ENCODE results near the gene ABCF2. TPM values are rescaled to one million over a fixed set of nuclear protein-coding genes. Genes with fewer than 3 reads are reported as not detected.

ABCF2 gene
- total RNA-seq, 2 donors from 2014 or later: 25.3 to 44.1 TPM

GRCh38 chr7:151257990-151258389 lies 31.0 kb upstream of the ABCF2 start:
- ATAC-seq (ENCODE audit: insufficient number of reproducible peaks, low FRiP score, low read depth) (no peak), DNase-seq (ENCODE audit: low spot score) (no peak)

GRCh38 chr7:151256410-151257045 lies 29.5 kb upstream of the ABCF2 start:
- Histone ChIP-seq H3K36me3 (no peaks in the 10 kb centered on the region), H3K27me3 (replicated peaks; ENCODE audit: insufficient read depth) (no peaks in the 10 kb centered on the region), H3K9me3 (no peaks in the 10 kb centered on the region), H3K4me3 (no peak overlapping the region), H3K4me1 (ENCODE audit: control insufficient read depth in 1 of 2, low read depth in 2 of 2) (peaks cover 0 to 28% of the 10 kb centered on the region in 2 donors), H3K27ac (no peak overlapping the region)
- ATAC-seq (ENCODE audit: insufficient number of reproducible peaks, low FRiP score, low read depth) (no peak), DNase-seq (ENCODE audit: low spot score) (no peak)
- TF ChIP-seq, protein P1, sequence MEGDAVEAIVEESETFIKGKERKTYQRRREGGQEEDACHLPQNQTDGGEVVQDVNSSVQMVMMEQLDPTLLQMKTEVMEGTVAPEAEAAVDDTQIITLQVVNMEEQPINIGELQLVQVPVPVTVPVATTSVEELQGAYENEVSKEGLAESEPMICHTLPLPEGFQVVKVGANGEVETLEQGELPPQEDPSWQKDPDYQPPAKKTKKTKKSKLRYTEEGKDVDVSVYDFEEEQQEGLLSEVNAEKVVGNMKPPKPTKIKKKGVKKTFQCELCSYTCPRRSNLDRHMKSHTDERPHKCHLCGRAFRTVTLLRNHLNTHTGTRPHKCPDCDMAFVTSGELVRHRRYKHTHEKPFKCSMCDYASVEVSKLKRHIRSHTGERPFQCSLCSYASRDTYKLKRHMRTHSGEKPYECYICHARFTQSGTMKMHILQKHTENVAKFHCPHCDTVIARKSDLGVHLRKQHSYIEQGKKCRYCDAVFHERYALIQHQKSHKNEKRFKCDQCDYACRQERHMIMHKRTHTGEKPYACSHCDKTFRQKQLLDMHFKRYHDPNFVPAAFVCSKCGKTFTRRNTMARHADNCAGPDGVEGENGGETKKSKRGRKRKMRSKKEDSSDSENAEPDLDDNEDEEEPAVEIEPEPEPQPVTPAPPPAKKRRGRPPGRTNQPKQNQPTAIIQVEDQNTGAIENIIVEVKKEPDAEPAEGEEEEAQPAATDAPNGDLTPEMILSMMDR (IDR thresholded peaks at IDR 0.05): no peak

More at GRCh38 chr7:151257990-151258389, 31.0 kb upstream of the ABCF2 start:
- TF ChIP-seq, protein P1 (IDR thresholded peaks at IDR 0.05): no peak
- H3K36me3 ChIP-seq: no peaks in the 10 kb centered on the region
- no peaks in the 10 kb centered on the region for H3K9me3 ChIP-seq
- no peak overlapping the region for H3K27ac ChIP-seq
- H3K4me1 ChIP-seq (ENCODE audit: control insufficient read depth in 1 of 2, low read depth in 2 of 2): peaks cover 0 to 18% of the 10 kb centered on the region in 2 donors
- H3K27me3 ChIP-seq (replicated peaks; ENCODE audit: insufficient read depth): no peaks in the 10 kb centered on the region
- H3K4me3 ChIP-seq: no peak overlapping the region

DNA sequence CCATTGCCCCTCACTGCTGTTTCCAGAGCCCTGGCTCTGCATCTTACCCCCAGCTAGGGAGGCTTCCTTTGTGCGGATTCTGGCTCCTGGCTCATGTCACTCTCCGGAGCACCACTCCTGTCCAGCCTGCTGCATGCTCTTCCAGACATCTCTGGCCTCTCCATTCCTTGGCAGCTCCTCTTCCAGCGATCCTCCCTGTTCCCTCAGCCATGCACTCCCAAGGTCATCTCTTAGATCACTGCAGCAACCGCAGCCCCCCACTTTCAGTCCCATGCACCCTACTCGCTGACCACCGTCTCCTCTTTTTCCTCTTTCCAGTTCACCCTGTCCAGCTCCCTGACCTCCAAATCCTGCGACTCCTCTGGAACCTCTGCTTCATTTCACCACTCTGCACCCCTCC lies 28.4 kb upstream of the ABCF2 start:
- Histone ChIP-seq H3K9me3 (no peaks in the 10 kb centered on the region), H3K27me3 (replicated peaks; ENCODE audit: insufficient read depth) (no peaks in the 10 kb centered on the region), H3K4me1 (ENCODE audit: control insufficient read depth in 1 of 2, low read depth in 2 of 2) (peaks cover 10 to 39% of the 10 kb centered on the region in 2 donors), H3K4me3 (no peak overlapping the region), H3K27ac (no peak overlapping the region), H3K36me3 (no peaks in the 10 kb centered on the region)
- no peak for ATAC-seq (ENCODE audit: insufficient number of reproducible peaks, low FRiP score, low read depth)
- TF ChIP-seq, protein P1 (IDR thresholded peaks at IDR 0.05): no peak
- no peak for DNase-seq (ENCODE audit: low spot score)

GRCh38 chr7:151254851-151255250 lies 27.8 kb upstream of the ABCF2 start:
- Histone ChIP-seq H3K27me3 (replicated peaks; ENCODE audit: insufficient read depth) (no peaks in the 10 kb centered on the region), H3K27ac (peak overlapping the region in 1 of 2 donors; percentile 23), H3K4me3 (no peak overlapping the region), H3K36me3 (no peaks in the 10 kb centered on the region), H3K9me3 (no peaks in the 10 kb centered on the region), H3K4me1 (ENCODE audit: control insufficient read depth in 1 of 2, low read depth in 2 of 2) (peaks cover 15 to 44% of the 10 kb centered on the region in 2 donors)
- DNase-seq (ENCODE audit: low spot score) (no peak), ATAC-seq (ENCODE audit: insufficient number of reproducible peaks, low FRiP score, low read depth) (no peak)
- TF ChIP-seq, protein P1 (IDR thresholded peaks at IDR 0.05): no peak

GRCh38 chr7:151254316-151254715 lies 27.3 kb upstream of the ABCF2 start:
- Histone ChIP-seq H3K27me3 (replicated peaks; ENCODE audit: insufficient read depth) (no peaks in the 10 kb centered on the region), H3K36me3 (no peaks in the 10 kb centered on the region), H3K4me1 (ENCODE audit: control insufficient read depth in 1 of 2, low read depth in 2 of 2) (peaks cover 15 to 50% of the 10 kb centered on the region in 2 donors), H3K4me3 (no peak overlapping the region), H3K9me3 (no peaks in the 10 kb centered on the region), H3K27ac (peak overlapping the region; percentile 21 to 23)
- TF ChIP-seq, protein P1 (IDR thresholded peaks at IDR 0.05): no peak
- ATAC-seq (ENCODE audit: insufficient number of reproducible peaks, low FRiP score, low read depth) (no peak), DNase-seq (ENCODE audit: low spot score) (no peak)

Data from thoracic aorta (tissue), 2 donors.